ENCODE measurements around the gene KDELR1.
"Not testable (repeated sequence)": the region's sequence is repeated elsewhere in the genome, so short reads cannot be mapped to it uniquely, and the experiment has no call there.

KDELR1 gene

GRCh38 chr19:48397263-48398101 is 6.1 kb upstream of the KDELR1 start:
- no peak for DNase-seq

- DNase-seq = no peak
Measured at GRCh38 chr19:48396824-48397176, 5.4 kb upstream of the KDELR1 start.

GRCh38 chr19:48396016-48396823 is 4.9 kb upstream of the KDELR1 start:
- DNase-seq = no peak

GRCh38 chr19:48395499-48395898 is 4.1 kb upstream of the KDELR1 start:
- DNase-seq = no peak

GRCh38 chr19:48395170-48395455 is 3.8 kb upstream of the KDELR1 start:
- DNase-seq = no peak

GRCh38 chr19:48394331-48395169 is 3.2 kb upstream of the KDELR1 start:
- no peak for DNase-seq

GRCh38 chr19:48393559-48394330 is 2.4 kb upstream of the KDELR1 start, which contains the start of gene GRIN2D:
Gene GRIN2D (plus strand): TSS chr19:48393668. CDS start chr19:48398393, 4,725 bp downstream.
- peak in 15 of 56 donors; percentile 7 to 58 (median 24) for DNase-seq

- no peak for DNase-seq
Measured at GRCh38 chr19:48392860-48393558, 1.7 kb upstream of the KDELR1 start.

- DNase-seq = not testable (repeated sequence)
Measured at GRCh38 chr19:48392006-48392344, 624 bp upstream of the KDELR1 start.

- DNase-seq = peak in 40 of 56 donors; percentile 12 to 68 (median 41)
Measured at GRCh38 chr19:48390188-48391099, 907 bp downstream of the KDELR1 start.

GRCh38 chr19:48386981-48387380 is 4.4 kb downstream of the KDELR1 start:
- DNase-seq = no peak

GRCh38 chr19:48385461-48386087 is 5.8 kb downstream of the KDELR1 start:
- DNase-seq = no peak

- no peak for DNase-seq
Measured at GRCh38 chr19:48382286-48382685, 9.1 kb downstream of the KDELR1 start.

- no peak for DNase-seq
Measured at GRCh38 chr19:48381178-48381950, 10.0 kb downstream of the KDELR1 start.

- no peak for DNase-seq
Measured at GRCh38 chr19:48379058-48379457, 12.3 kb downstream of the KDELR1 start.

GRCh38 chr19:48378194-48378570 is 13.2 kb downstream of the KDELR1 start:
- no peak for DNase-seq

- no peak for DNase-seq
Measured at GRCh38 chr19:48373567-48373966, 17.8 kb downstream of the KDELR1 start.

- DNase-seq = peak in 10 of 56 donors; percentile 2 to 28 (median 12)
Measured at GRCh38 chr19:48372904-48373303, 18.4 kb downstream of the KDELR1 start.

Measured in amygdala (tissue), 56 donors.